GM12875 (cell line): ENCODE data around the gene ZBED5.
"Not testable (repeated sequence)": the region's sequence is repeated elsewhere in the genome, so short reads cannot be mapped to it uniquely, and the experiment has no call there.

Source experiments
- H3K4me3 ChIP-seq: one replicate; pipeline ENCODE4 v1.5.1; 2011; ENCODE audit warnings: low read depth, low read length, control low read depth
- CTCF ChIP-seq: IDR thresholded peaks from 2 replicates; pipeline ENCODE4 v1.5.1; 2011; ENCODE audit warnings: low read depth, mild to moderate bottlenecking, control low read depth, inconsistent platforms, low read length, moderate library complexity, borderline replicate concordance; ENCODE audit not compliant: insufficient read depth

ZBED5 gene

GRCh38 chr11:10829139-10829538, 28.7 kb downstream of the ZBED5 start:
- no peak overlapping the region for H3K4me3 ChIP-seq
- no peak for TF ChIP-seq CTCF

DNA sequence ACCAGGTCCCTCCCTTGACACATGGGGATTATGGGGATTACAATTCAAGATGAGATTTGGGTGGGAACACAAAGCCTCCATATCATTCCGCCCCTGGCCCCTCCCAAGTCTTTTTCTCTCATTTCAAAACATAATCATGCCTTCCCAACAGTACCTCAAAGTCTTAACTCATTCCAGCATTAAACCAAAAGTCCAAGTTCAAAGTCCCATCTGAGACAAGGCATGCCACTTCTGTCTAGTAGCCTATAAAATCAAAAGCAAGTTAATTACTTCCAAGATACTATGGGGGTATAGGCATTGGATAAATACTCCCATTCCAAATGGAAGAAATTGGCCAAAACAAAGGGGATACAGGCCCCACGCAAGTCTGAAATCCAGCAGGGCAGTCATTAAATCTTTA, 29.5 kb downstream of the ZBED5 start:
- TF ChIP-seq CTCF, result no peak
- H3K4me3 ChIP-seq, result no peak overlapping the region

DNA sequence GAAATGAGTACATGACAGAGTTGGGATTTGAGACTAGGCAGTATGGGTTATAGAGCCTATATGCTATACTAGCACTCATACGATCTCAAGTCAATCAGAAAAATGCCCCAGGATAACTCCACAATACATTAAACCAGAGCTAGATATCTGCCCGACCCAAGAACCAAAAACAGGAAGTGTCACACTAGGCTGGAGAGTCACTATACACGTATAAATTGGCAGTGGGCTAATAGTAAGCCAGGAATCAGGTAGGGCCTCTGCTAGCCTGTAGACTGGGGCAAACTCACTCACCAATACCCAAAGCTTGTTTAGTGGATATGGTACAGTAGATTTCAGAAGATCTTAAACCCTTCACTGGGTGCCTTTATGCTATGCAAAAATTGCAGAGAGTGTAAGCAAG, 33.0 kb downstream of the ZBED5 start:
- no peak for TF ChIP-seq CTCF
- H3K4me3 ChIP-seq, result no peak overlapping the region

DNA sequence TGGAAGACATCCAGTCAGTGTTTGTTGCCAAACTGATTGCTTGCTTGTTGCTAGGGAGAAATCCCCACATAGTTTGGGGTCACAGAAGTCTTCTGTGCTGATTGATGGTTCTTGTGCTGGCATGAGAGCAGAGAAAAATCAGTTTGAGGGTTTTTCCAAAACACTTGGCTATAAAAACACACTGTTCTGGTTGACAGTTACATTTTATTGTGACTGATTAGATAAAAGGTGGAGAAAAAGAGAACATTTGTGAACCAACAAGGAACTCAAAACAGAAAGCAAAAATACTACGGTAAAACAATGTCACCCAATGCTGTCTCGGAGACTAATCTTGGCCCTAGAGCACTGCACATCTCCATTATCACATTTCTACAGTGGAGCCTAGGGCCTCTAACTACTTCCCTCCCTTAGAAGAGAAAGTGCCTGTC, 34.7 kb downstream of the ZBED5 start:
- TF ChIP-seq CTCF, result no peak

DNA sequence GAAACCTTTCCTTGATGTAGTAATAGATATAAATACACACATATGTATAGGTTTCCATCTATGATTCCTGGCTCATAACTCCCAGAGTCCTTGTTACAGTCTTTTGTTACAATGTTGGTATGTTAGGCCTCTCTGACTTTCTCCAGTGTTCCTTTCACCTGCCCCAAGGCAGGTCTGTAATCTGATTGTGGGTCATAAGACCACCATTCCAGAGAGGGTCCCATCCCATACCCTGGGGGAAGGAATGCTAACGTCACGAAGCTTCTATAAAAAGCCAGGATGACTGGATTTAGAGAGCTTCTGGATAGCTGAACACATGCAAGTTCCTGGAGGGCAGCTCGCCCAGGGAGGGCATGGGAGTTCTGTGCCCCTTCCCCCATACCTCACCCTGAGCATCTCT, 35.4 kb downstream of the ZBED5 start:
- H3K4me3 ChIP-seq, result not testable (repeated sequence)

More for the DNA sequence above, 34.7 kb downstream of the ZBED5 start:
- no peak overlapping the region for H3K4me3 ChIP-seq

DNA sequence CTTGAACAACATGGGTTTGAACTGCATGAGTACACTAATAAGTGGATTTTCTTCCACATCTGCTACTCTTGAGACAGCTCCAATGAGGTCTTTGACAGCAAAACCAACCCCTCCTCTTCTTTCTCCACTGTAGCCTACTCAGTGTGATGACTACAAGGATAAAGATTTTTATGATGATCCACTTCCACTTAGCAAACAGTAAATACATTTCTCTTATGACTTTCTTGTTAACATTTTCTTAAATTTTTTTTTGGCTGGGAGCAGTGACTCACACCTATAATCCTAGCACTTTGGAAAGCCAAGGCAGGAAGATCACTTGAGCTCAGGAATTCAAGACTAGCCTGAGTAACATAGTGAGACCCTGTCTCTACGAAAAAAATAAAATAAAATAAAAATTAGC, 39.3 kb downstream of the ZBED5 start:
- no peak for TF ChIP-seq CTCF
- no peak overlapping the region for H3K4me3 ChIP-seq

- no peak overlapping the region for H3K4me3 ChIP-seq
- TF ChIP-seq CTCF, result no peak
Observed at GRCh38 chr11:10813945-10814344, 43.9 kb downstream of the ZBED5 start.
